HCT116 (cell line): ENCODE measurements around the gene PDE7B. TPM values are rescaled to one million over a fixed set of nuclear protein-coding genes. Genes with fewer than 3 reads are reported as not detected.

Experiments
- ATAC-seq: fragments of 200-7000 bp; cut with Tn5 transposase; 2 replicates; pipeline ENCODE4 v1.9.1; 2020; ENCODE audit warnings: mild to moderate bottlenecking, moderate library complexity
- BruUV-seq: library from RNA; stranded (reverse); fragments of 400-500 nt; replicated peaks from 2 replicates; lab custom pipeline; 2021; lab: Mats Ljungman, UMichigan
- CTCF ChIA-PET: fragments of 300-600 bp; sonication (Branson Sonifier 250); formaldehyde crosslinking; loops from one replicate; lab custom pipeline; 2021; ENCODE audit warnings: antibody characterized with exemption; lab: Charles Lee
- POLR2A ChIA-PET: fragments of 300-600, 350-600 bp; sonication (Branson Sonifier 250); formaldehyde crosslinking; loops from one replicate; lab custom pipeline; 2021; ENCODE audit warnings: antibody characterized with exemption; lab: Charles Lee
- RAD21 ChIA-PET, 2 experiments: fragments of 300-600 bp; sonication (Branson Sonifier 250); formaldehyde crosslinking; loops; one replicate each; lab custom pipeline; 2023; ENCODE audit warnings: low total read pairs in 2 of 2; ENCODE audit not compliant: uncharacterized antibody in 2 of 2, unreplicated experiment in 2 of 2, low non-redundant PET in 1 of 2; lab: Charles Lee
- DNase-seq: peaks from one replicate; pipeline ENCODE4 v3.0.0-alpha.2; 2010; ENCODE audit warnings: low read depth, low spot score
- H2AFZ ChIP-seq: fragments of 200-600 bp; shearing (Covaris generic), sonication (generic); 2 replicates; pipeline ENCODE4 v1.6.1; 2017; ENCODE audit warnings: low read depth, mixed run types, mixed read lengths, antibody characterized with exemption, low read length; ENCODE audit not compliant: poor library complexity, severe bottlenecking
- H3K27ac ChIP-seq: 2 replicates; pipeline ENCODE4 v1.5.1; 2012; ENCODE audit warnings: low read depth, low read length
- H3K27me3 ChIP-seq: fragments of 200-600 bp; sonication (generic); 2 replicates; pipeline ENCODE4 v1.6.1; 2016; ENCODE audit warnings: mixed run types, low read length, mixed read lengths; ENCODE audit not compliant: insufficient read depth
- H3K36me3 ChIP-seq, 2 experiments: fragments of 200-500 bp in 1 of 2; fragments of 200-600 bp in 1 of 2; sonication (Bioruptor generic) in 1 of 2; sonication (generic) in 1 of 2; 2 replicates each; pipeline versions ENCODE4 v1.5.1 to v1.6.1; 2014 to 2016; ENCODE audit warnings: low read length in 2 of 2, inconsistent platforms in 1 of 2, mixed read lengths in 1 of 2, mixed run types in 1 of 2; ENCODE audit not compliant: insufficient read depth in 2 of 2, control insufficient read depth in 1 of 2
- H3K4me1 ChIP-seq, 2 experiments: fragments of 200-600 bp in 1 of 2; sonication (generic) in 1 of 2; 2 replicates each; pipeline versions ENCODE4 v1.5.1 to v1.6.1; 2012 to 2017; ENCODE audit warnings: low read length in 2 of 2, inconsistent platforms in 1 of 2, mild to moderate bottlenecking in 1 of 2, mixed read lengths in 1 of 2, mixed run types in 1 of 2, moderate library complexity in 1 of 2; ENCODE audit not compliant: insufficient read depth in 2 of 2, control insufficient read depth in 1 of 2
- H3K4me2 ChIP-seq: fragments of 200-600 bp; sonication (generic); 2 replicates; pipeline ENCODE4 v1.6.1; 2017; ENCODE audit warnings: mixed run types, low read length, mixed read lengths
- H3K4me3 ChIP-seq, 2 experiments: fragments of 200-600 bp in 1 of 2; sonication (generic) in 1 of 2; replicated peaks in 1 of 2; 2 replicates each; pipeline ENCODE4 v1.5.1; 2011 to 2016; ENCODE audit warnings: low read length in 2 of 2, control low read depth in 1 of 2, low read depth in 1 of 2, mild to moderate bottlenecking in 1 of 2, mixed read lengths in 1 of 2, mixed run types in 1 of 2
- H3K79me2 ChIP-seq: fragments of 200-600 bp; sonication (generic); 2 replicates; pipeline ENCODE4 v1.6.1; 2017; ENCODE audit warnings: mild to moderate bottlenecking, mixed run types, low read length, moderate library complexity, mixed read lengths; ENCODE audit not compliant: insufficient read depth
- H3K9ac ChIP-seq: fragments of 200-600 bp; sonication (generic); 2 replicates; pipeline ENCODE4 v1.6.1; 2016; ENCODE audit warnings: low read length, mixed read lengths
- H3K9me2 ChIP-seq: fragments of 200-600 bp; sonication (generic), shearing (Covaris generic); 2 replicates; pipeline ENCODE4 v1.6.1; 2017; ENCODE audit warnings: mixed run types, mild to moderate bottlenecking, moderate library complexity; ENCODE audit not compliant: insufficient read depth
- H3K9me3 ChIP-seq, 2 experiments: fragments of 200-500 bp in 1 of 2; fragments of 200-600 bp in 1 of 2; sonication (Bioruptor generic) in 1 of 2; sonication (generic) in 1 of 2; 2 replicates each; pipeline ENCODE4 v1.6.1; 2014 to 2017; ENCODE audit warnings: low read length in 2 of 2, mixed read lengths in 2 of 2, inconsistent platforms in 1 of 2, low read depth in 1 of 2, mild to moderate bottlenecking in 1 of 2, mixed run types in 1 of 2, moderate library complexity in 1 of 2; ENCODE audit not compliant: control insufficient read depth in 1 of 2, insufficient read depth in 1 of 2
- H4K20me1 ChIP-seq: fragments of 200-600 bp; sonication (generic), shearing (Covaris generic); 2 replicates; pipeline ENCODE4 v1.6.1; 2017; ENCODE audit warnings: mixed run types, mild to moderate bottlenecking, moderate library complexity; ENCODE audit not compliant: insufficient read depth
- CEBPB ChIP-seq: IDR thresholded peaks from 2 replicates; pipeline ENCODE4 v1.6.1; 2012; ENCODE audit warnings: low read depth
- EGR1 ChIP-seq: IDR thresholded peaks from 2 replicates; pipeline ENCODE4 v1.6.1; 2012; ENCODE audit warnings: low read depth
- ELF1 ChIP-seq: IDR thresholded peaks from 2 replicates; pipeline ENCODE4 v1.6.1; 2012; ENCODE audit warnings: low read depth, borderline replicate concordance
- EZH2 ChIP-seq: fragments of 200-600 bp; sonication (generic); IDR thresholded peaks from 2 replicates; pipeline ENCODE4 v1.6.1; 2017; ENCODE audit warnings: antibody characterized with exemption, mixed run types
- EZH2phosphoT487 ChIP-seq: fragments of 200-600 bp; IDR thresholded peaks from 2 replicates; pipeline ENCODE4 v1.6.1; 2018; ENCODE audit warnings: antibody characterized with exemption, borderline replicate concordance
- FOSL1 ChIP-seq: IDR thresholded peaks from 2 replicates; pipeline ENCODE4 v1.6.1; 2012; ENCODE audit warnings: low read depth
- JUND ChIP-seq: IDR thresholded peaks from 2 replicates; pipeline ENCODE4 v1.6.1; 2012
- POLR2AphosphoS5 ChIP-seq: IDR thresholded peaks from 2 replicates; pipeline ENCODE4 v1.6.1; 2011; ENCODE audit warnings: mild to moderate bottlenecking, low read depth, low read length, moderate library complexity
- RAD21 ChIP-seq: IDR thresholded peaks from 2 replicates; pipeline ENCODE4 v1.6.1; 2012; ENCODE audit warnings: low read depth, mild to moderate bottlenecking
- SIN3A ChIP-seq: IDR thresholded peaks from 2 replicates; pipeline ENCODE4 v1.6.1; 2012; ENCODE audit warnings: low read depth
- SRF ChIP-seq: IDR thresholded peaks from 2 replicates; pipeline ENCODE4 v1.6.1; 2012; ENCODE audit warnings: low read depth
- ZFX ChIP-seq: fragments of 450-650 bp; IDR thresholded peaks from 2 replicates; pipeline ENCODE4 v1.6.1; 2017
- ZNF274 ChIP-seq: fragments of 200-500 bp; sonication (Bioruptor generic); IDR thresholded peaks from 2 replicates; pipeline ENCODE4 v1.6.1; 2014; ENCODE audit warnings: mild to moderate bottlenecking, low read depth, low read length, inconsistent platforms
- intact Hi-C: fragments of 100-400 bp; cut with micrococcal nuclease; formaldehyde crosslinking; loops from 2 replicates; pipeline ENCODE4 v1.10.0; 2022
- total RNA-seq: library from RNA; stranded (reverse); gene quantifications from one replicate; pipeline ENCODE4 v1.2.1, GENCODE V29; 2021; ENCODE audit not compliant: unreplicated experiment
- TF ChIP-seq, protein P1 (sequence below): IDR thresholded peaks from 2 replicates; pipeline ENCODE4 v1.6.1; 2012; ENCODE audit warnings: low read depth
- TF ChIP-seq, protein P2 (sequence below): IDR thresholded peaks from 2 replicates; pipeline ENCODE4 v1.6.1; 2011; ENCODE audit warnings: mild to moderate bottlenecking, low read length, moderate library complexity; ENCODE audit not compliant: insufficient replicate concordance; ENCODE audit errors: extremely low read depth
- TF ChIP-seq, protein P3 (sequence below), 3 experiments: fragments of 200-600 bp in 1 of 3; sonication (generic) in 1 of 3; IDR thresholded peaks in 2 of 3; conservative IDR thresholded peaks in 1 of 3; 2 replicates each; pipeline ENCODE4 v1.5.1; 2012 to 2017; ENCODE audit warnings: low read depth in 2 of 3, low read length in 2 of 3, antibody characterized with exemption in 1 of 3, borderline replicate concordance in 1 of 3, control low read depth in 1 of 3, mild to moderate bottlenecking in 1 of 3, mixed read lengths in 1 of 3, mixed run types in 1 of 3, moderate library complexity in 1 of 3; ENCODE audit not compliant: insufficient read depth in 1 of 3
- TF ChIP-seq, protein P4 (sequence below): IDR thresholded peaks from 2 replicates; pipeline ENCODE4 v1.6.1; 2012
- TF ChIP-seq, protein P5 (sequence below): IDR thresholded peaks from 2 replicates; pipeline ENCODE4 v1.6.1; 2012

PDE7B gene
- total RNA-seq, 1 experiment from 2014 or later: 0.61 TPM

DNA sequence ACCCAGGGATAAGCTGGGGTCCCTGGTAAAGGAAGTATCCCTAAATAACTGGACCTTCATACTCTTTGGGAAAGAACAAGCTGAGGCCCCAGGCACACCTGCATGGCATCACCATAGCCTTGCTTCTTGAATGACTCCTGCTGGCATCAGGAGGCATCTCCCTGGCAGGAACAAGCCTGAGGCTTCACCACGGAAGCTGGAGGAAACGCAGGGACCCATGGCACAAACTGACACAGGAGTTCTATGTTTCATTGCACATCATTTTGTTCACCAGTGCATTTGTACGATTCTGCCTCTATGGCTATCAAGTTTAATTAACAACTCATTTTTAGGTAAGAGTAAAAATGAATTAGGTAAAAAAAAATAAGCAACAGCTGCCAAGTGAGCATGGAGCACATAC is 619 bp upstream of the PDE7B start (continued):
- TF ChIP-seq, protein P1, sequence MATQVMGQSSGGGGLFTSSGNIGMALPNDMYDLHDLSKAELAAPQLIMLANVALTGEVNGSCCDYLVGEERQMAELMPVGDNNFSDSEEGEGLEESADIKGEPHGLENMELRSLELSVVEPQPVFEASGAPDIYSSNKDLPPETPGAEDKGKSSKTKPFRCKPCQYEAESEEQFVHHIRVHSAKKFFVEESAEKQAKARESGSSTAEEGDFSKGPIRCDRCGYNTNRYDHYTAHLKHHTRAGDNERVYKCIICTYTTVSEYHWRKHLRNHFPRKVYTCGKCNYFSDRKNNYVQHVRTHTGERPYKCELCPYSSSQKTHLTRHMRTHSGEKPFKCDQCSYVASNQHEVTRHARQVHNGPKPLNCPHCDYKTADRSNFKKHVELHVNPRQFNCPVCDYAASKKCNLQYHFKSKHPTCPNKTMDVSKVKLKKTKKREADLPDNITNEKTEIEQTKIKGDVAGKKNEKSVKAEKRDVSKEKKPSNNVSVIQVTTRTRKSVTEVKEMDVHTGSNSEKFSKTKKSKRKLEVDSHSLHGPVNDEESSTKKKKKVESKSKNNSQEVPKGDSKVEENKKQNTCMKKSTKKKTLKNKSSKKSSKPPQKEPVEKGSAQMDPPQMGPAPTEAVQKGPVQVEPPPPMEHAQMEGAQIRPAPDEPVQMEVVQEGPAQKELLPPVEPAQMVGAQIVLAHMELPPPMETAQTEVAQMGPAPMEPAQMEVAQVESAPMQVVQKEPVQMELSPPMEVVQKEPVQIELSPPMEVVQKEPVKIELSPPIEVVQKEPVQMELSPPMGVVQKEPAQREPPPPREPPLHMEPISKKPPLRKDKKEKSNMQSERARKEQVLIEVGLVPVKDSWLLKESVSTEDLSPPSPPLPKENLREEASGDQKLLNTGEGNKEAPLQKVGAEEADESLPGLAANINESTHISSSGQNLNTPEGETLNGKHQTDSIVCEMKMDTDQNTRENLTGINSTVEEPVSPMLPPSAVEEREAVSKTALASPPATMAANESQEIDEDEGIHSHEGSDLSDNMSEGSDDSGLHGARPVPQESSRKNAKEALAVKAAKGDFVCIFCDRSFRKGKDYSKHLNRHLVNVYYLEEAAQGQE: no peak
- TF ChIP-seq EGR1 (no peak), CEBPB (no peak), ZNF274 (no peak), JUND (no peak), EZH2 (no peak)

DNA sequence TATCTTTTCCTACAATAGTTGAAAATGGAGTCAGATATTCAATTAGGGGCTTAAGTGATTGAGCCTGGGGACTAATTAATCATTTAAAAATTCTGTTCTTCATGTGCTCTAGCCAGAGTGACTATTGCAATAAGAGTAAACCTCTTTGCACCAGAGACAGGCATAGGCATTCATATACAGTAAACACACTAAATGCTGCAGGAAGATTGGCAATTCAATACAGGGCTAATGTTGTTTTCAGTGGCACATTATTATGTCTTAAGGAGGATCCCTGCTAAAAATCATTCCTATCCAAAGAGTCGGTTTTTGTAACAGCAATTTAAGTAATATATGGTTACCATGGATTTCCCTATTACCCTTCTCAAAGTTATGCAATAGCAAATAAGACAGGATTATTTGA is 1.2 kb downstream of the PDE7B start:
- no peaks in the 10 kb centered on the region for H3K4me1 ChIP-seq
- H3K9me3 ChIP-seq: no peaks in the 10 kb centered on the region
- H2AFZ ChIP-seq: no peak overlapping the region
- H3K9me2 ChIP-seq: no peaks in the 10 kb centered on the region
- no peak overlapping the region for H3K27ac ChIP-seq
- ATAC-seq (no peak), DNase-seq (no peak)
- no peaks in the 10 kb centered on the region for H3K27me3 ChIP-seq
- no peaks in the 10 kb centered on the region for H4K20me1 ChIP-seq
- H3K4me2 ChIP-seq: no peak overlapping the region
- ChIA-PET POLR2A (no interaction called here), CTCF (no interaction called here), RAD21 (no interaction called here)
- no peaks in the 10 kb centered on the region for H3K36me3 ChIP-seq
- no TSS peak for BruUV-seq
- intact Hi-C loops: no loop called here
- H3K4me3 ChIP-seq: no peak overlapping the region
- H3K79me2 ChIP-seq: no peaks in the 10 kb centered on the region
- H3K9ac ChIP-seq: no peak overlapping the region
- TF ChIP-seq POLR2AphosphoS5: no peak
- no peak for TF ChIP-seq ZFX
- TF ChIP-seq, protein P2, sequence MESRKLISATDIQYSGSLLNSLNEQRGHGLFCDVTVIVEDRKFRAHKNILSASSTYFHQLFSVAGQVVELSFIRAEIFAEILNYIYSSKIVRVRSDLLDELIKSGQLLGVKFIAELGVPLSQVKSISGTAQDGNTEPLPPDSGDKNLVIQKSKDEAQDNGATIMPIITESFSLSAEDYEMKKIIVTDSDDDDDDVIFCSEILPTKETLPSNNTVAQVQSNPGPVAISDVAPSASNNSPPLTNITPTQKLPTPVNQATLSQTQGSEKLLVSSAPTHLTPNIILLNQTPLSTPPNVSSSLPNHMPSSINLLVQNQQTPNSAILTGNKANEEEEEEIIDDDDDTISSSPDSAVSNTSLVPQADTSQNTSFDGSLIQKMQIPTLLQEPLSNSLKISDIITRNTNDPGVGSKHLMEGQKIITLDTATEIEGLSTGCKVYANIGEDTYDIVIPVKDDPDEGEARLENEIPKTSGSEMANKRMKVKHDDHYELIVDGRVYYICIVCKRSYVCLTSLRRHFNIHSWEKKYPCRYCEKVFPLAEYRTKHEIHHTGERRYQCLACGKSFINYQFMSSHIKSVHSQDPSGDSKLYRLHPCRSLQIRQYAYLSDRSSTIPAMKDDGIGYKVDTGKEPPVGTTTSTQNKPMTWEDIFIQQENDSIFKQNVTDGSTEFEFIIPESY: no peak
- TF ChIP-seq, protein P3, sequence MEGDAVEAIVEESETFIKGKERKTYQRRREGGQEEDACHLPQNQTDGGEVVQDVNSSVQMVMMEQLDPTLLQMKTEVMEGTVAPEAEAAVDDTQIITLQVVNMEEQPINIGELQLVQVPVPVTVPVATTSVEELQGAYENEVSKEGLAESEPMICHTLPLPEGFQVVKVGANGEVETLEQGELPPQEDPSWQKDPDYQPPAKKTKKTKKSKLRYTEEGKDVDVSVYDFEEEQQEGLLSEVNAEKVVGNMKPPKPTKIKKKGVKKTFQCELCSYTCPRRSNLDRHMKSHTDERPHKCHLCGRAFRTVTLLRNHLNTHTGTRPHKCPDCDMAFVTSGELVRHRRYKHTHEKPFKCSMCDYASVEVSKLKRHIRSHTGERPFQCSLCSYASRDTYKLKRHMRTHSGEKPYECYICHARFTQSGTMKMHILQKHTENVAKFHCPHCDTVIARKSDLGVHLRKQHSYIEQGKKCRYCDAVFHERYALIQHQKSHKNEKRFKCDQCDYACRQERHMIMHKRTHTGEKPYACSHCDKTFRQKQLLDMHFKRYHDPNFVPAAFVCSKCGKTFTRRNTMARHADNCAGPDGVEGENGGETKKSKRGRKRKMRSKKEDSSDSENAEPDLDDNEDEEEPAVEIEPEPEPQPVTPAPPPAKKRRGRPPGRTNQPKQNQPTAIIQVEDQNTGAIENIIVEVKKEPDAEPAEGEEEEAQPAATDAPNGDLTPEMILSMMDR (IDR thresholded peaks at IDR 0.05 in 2 of 3, conservative IDR thresholded peaks at IDR 0.05 in 1 of 3; ENCODE audit: borderline replicate concordance in 1 of 3, insufficient read depth in 1 of 3, low read depth in 2 of 3, low read length in 2 of 3): no peak
- TF ChIP-seq, protein P4, sequence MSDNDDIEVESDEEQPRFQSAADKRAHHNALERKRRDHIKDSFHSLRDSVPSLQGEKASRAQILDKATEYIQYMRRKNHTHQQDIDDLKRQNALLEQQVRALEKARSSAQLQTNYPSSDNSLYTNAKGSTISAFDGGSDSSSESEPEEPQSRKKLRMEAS: no peak
- TF ChIP-seq ZNF274: no peak
- TF ChIP-seq FOSL1: no peak
- TF ChIP-seq EGR1: no peak
- TF ChIP-seq CEBPB: no peak
- TF ChIP-seq ELF1: no peak
- TF ChIP-seq JUND: no peak
- no peak for TF ChIP-seq SRF
- TF ChIP-seq EZH2phosphoT487: no peak
- no peak for TF ChIP-seq EZH2
- no peak for TF ChIP-seq SIN3A
- TF ChIP-seq RAD21: no peak
- TF ChIP-seq, protein P5, sequence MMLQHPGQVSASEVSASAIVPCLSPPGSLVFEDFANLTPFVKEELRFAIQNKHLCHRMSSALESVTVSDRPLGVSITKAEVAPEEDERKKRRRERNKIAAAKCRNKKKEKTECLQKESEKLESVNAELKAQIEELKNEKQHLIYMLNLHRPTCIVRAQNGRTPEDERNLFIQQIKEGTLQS: no peak
